ENCODE measurements around the gene CACNA2D3. TPM values are rescaled to one million over a fixed set of nuclear protein-coding genes. Genes with fewer than 3 reads are reported as not detected.

CACNA2D3 gene
- total and polyA plus RNA-seq, 4 donors, result 0.06 to 0.37 (median 0.08) TPM; not detected in 1

- H3K27ac ChIP-seq (ENCODE audit: low read depth in 1 of 2, low read length in 2 of 2), result no peak overlapping the region
- H3K36me3 ChIP-seq (ENCODE audit: control insufficient read depth in 4 of 4, insufficient read depth in 3 of 4, low read depth in 1 of 4, low read length in 3 of 4), result no peaks in the 10 kb centered on the region
- H3K9me3 ChIP-seq (ENCODE audit: control insufficient read depth in 4 of 4, low read length in 3 of 4), result peaks cover 0 to 2% (median 0%) of the 10 kb centered on the region in 4 donors
- TF ChIP-seq GABPA (IDR thresholded peaks at IDR 0.05 in 1 of 2, conservative IDR thresholded peaks at IDR 0.05 in 1 of 2), result no peak
- TF ChIP-seq YY1 (IDR thresholded peaks at IDR 0.05), result no peak
- TF ChIP-seq RAD21 (IDR thresholded peaks at IDR 0.05), result no peak
- TF ChIP-seq JUND (IDR thresholded peaks at IDR 0.05), result no peak
- TF ChIP-seq TAF1 (conservative IDR thresholded peaks at IDR 0.05), result no peak
- no peak for TF ChIP-seq HNF4A (conservative IDR thresholded peaks at IDR 0.05)
- TF ChIP-seq FOXA2 (IDR thresholded peaks at IDR 0.05), result no peak
- TF ChIP-seq NR2F2 (IDR thresholded peaks at IDR 0.05), result no peak
- H3K9ac ChIP-seq (ENCODE audit: low read depth in 1 of 2, low read length in 2 of 2), result no peak overlapping the region
- DNase-seq (ENCODE audit: low spot score), result no peak
- H3K4me3 ChIP-seq (ENCODE audit: low read depth in 1 of 3, low read length in 3 of 3), result no peak overlapping the region
- WGBS, result 63% methylated on average over 5 of the region's 5 CpGs
- no peaks in the 10 kb centered on the region for H3K4me1 ChIP-seq (ENCODE audit: control insufficient read depth in 4 of 4, insufficient read depth in 4 of 4, low read length in 3 of 4)
- peaks cover 0 to 2% (median 0%) of the 10 kb centered on the region in 4 donors for H3K27me3 ChIP-seq (ENCODE audit: control insufficient read depth in 4 of 4, insufficient read depth in 4 of 4, low read length in 3 of 4)
Observed at GRCh38 chr3:54530944-54531343, 408.6 kb downstream of the CACNA2D3 start.

GRCh38 chr3:54531741-54532140, 409.4 kb downstream of the CACNA2D3 start:
- Histone ChIP-seq H3K27me3 (ENCODE audit: control insufficient read depth in 4 of 4, insufficient read depth in 4 of 4, low read length in 3 of 4) (peaks cover 0 to 2% (median 0%) of the 10 kb centered on the region in 4 donors), H3K4me3 (ENCODE audit: low read depth in 1 of 3, low read length in 3 of 3) (no peak overlapping the region), H3K36me3 (ENCODE audit: control insufficient read depth in 4 of 4, insufficient read depth in 3 of 4, low read depth in 1 of 4, low read length in 3 of 4) (no peaks in the 10 kb centered on the region), H3K9ac (ENCODE audit: low read depth in 1 of 2, low read length in 2 of 2) (no peak overlapping the region), H3K4me1 (ENCODE audit: control insufficient read depth in 4 of 4, insufficient read depth in 4 of 4, low read length in 3 of 4) (no peaks in the 10 kb centered on the region), H3K9me3 (ENCODE audit: control insufficient read depth in 4 of 4, low read length in 3 of 4) (no peaks in the 10 kb centered on the region), H3K27ac (ENCODE audit: low read depth in 1 of 2, low read length in 2 of 2) (no peak overlapping the region)
- 82% methylated on average over 6 of the region's 6 CpGs for WGBS
- no peak for TF ChIP-seq GABPA (IDR thresholded peaks at IDR 0.05 in 1 of 2, conservative IDR thresholded peaks at IDR 0.05 in 1 of 2)
- no peak for TF ChIP-seq HNF4A (conservative IDR thresholded peaks at IDR 0.05)
- TF ChIP-seq MAX (IDR thresholded peaks at IDR 0.05), result no peak
- TF ChIP-seq ZBTB33 (IDR thresholded peaks at IDR 0.05), result no peak
- no peak for TF ChIP-seq RAD21 (IDR thresholded peaks at IDR 0.05)
- no peak for TF ChIP-seq NR2F2 (IDR thresholded peaks at IDR 0.05)
- TF ChIP-seq FOXA1 (IDR thresholded peaks at IDR 0.05), result no peak
- DNase-seq (ENCODE audit: low spot score), result no peak

GRCh38 chr3:54533856-54534255, 411.5 kb downstream of the CACNA2D3 start:
- WGBS, result 53% methylated on average over 4 of the region's 4 CpGs
- Histone ChIP-seq H3K4me3 (ENCODE audit: low read depth in 1 of 3, low read length in 3 of 3) (no peak overlapping the region), H3K4me1 (ENCODE audit: control insufficient read depth in 4 of 4, insufficient read depth in 4 of 4, low read length in 3 of 4) (no peaks in the 10 kb centered on the region), H3K9ac (ENCODE audit: low read depth in 1 of 2, low read length in 2 of 2) (no peak overlapping the region), H3K9me3 (ENCODE audit: control insufficient read depth in 4 of 4, low read length in 3 of 4) (no peaks in the 10 kb centered on the region), H3K27ac (ENCODE audit: low read depth in 1 of 2, low read length in 2 of 2) (no peak overlapping the region), H3K27me3 (ENCODE audit: control insufficient read depth in 4 of 4, insufficient read depth in 4 of 4, low read length in 3 of 4) (peaks cover 0 to 5% (median 0%) of the 10 kb centered on the region in 4 donors), H3K36me3 (ENCODE audit: control insufficient read depth in 4 of 4, insufficient read depth in 3 of 4, low read depth in 1 of 4, low read length in 3 of 4) (no peaks in the 10 kb centered on the region)
- no peak for DNase-seq (ENCODE audit: low spot score)
- TF ChIP-seq TAF1 (conservative IDR thresholded peaks at IDR 0.05), result no peak

GRCh38 chr3:54535619-54536018, 413.3 kb downstream of the CACNA2D3 start:
- H3K4me1 ChIP-seq (ENCODE audit: control insufficient read depth in 4 of 4, insufficient read depth in 4 of 4, low read length in 3 of 4), result no peaks in the 10 kb centered on the region
- no peak overlapping the region for H3K9ac ChIP-seq (ENCODE audit: low read depth in 1 of 2, low read length in 2 of 2)
- no peaks in the 10 kb centered on the region for H3K36me3 ChIP-seq (ENCODE audit: control insufficient read depth in 4 of 4, insufficient read depth in 3 of 4, low read depth in 1 of 4, low read length in 3 of 4)
- peaks cover 0 to 3% (median 0%) of the 10 kb centered on the region in 4 donors for H3K27me3 ChIP-seq (ENCODE audit: control insufficient read depth in 4 of 4, insufficient read depth in 4 of 4, low read length in 3 of 4)
- no peaks in the 10 kb centered on the region for H3K9me3 ChIP-seq (ENCODE audit: control insufficient read depth in 4 of 4, low read length in 3 of 4)
- TF ChIP-seq HNF4G (IDR thresholded peaks at IDR 0.05) (no peak), ATF3 (IDR thresholded peaks at IDR 0.05) (no peak), GABPA (IDR thresholded peaks at IDR 0.05 in 1 of 2, conservative IDR thresholded peaks at IDR 0.05 in 1 of 2) (no peak), ZBTB33 (IDR thresholded peaks at IDR 0.05) (no peak), EGR1 (IDR thresholded peaks at IDR 0.05; ENCODE audit: low read depth in 2 of 2) (no peak), REST (IDR thresholded peaks at IDR 0.05) (no peak), SP1 (IDR thresholded peaks at IDR 0.05) (no peak), RAD21 (IDR thresholded peaks at IDR 0.05) (no peak), FOXA2 (IDR thresholded peaks at IDR 0.05) (no peak), TAF1 (conservative IDR thresholded peaks at IDR 0.05) (no peak)
- no peak overlapping the region for H3K27ac ChIP-seq (ENCODE audit: low read depth in 1 of 2, low read length in 2 of 2)
- DNase-seq (ENCODE audit: low spot score), result no peak
- H3K4me3 ChIP-seq (ENCODE audit: low read depth in 1 of 3, low read length in 3 of 3), result no peak overlapping the region
- WGBS, result 78% methylated on average over 1 of the region's 1 CpG
